ENCODE data around the gene SHISA5. TPM values are rescaled to one million over a fixed set of nuclear protein-coding genes. Genes with fewer than 3 reads are reported as not detected.

The SHISA5 gene
- total RNA-seq, 1 experiment from 2014 or later, result 137 TPM

GRCh38 chr3:48431224-48432029, 72.5 kb downstream of the SHISA5 start:
- TF ChIP-seq ZNF317 (CRISPR knock-in tag; IDR thresholded peaks at IDR 0.05; ENCODE audit: borderline replicate concordance, low read depth) (no peak), USF2 (CRISPR knock-in tag; IDR thresholded peaks at IDR 0.05) (no peak), ZMAT4 (CRISPR knock-in tag; IDR thresholded peaks at IDR 0.05) (no peak), MYBL2 (CRISPR knock-in tag; IDR thresholded peaks at IDR 0.05) (no peak), MXD4 (CRISPR knock-in tag; IDR thresholded peaks at IDR 0.05; ENCODE audit: borderline replicate concordance) (no peak), ATF6 (CRISPR knock-in tag; IDR thresholded peaks at IDR 0.05) (no peak), ZNF532 (CRISPR knock-in tag; IDR thresholded peaks at IDR 0.05; ENCODE audit: borderline replicate concordance) (no peak), GABPB1 (CRISPR knock-in tag; IDR thresholded peaks at IDR 0.05) (peak; percentile 28; the same call in 1 of the 2 replicates)
- Mint-ChIP-seq H3K4me3 (peak overlapping the region; percentile 87; the same call in 1 of the 2 replicates), H3K9me3 (no peaks in the 10 kb centered on the region), H3K4me1 (peaks cover 46% of the 10 kb centered on the region), H3K27ac (peak overlapping the region; percentile 87), H3K36me3 (peaks cover 36% of the 10 kb centered on the region), H3K27me3 (ENCODE audit: low read depth) (no peaks in the 10 kb centered on the region)
- ATAC-seq (no peak), DNase-seq (ENCODE audit: low spot score) (no peak)
- ChIA-PET CTCF (interaction anchor here (1.2 to 8.2 kb wide), 7 partner anchors 8 to 607 kb away, joined by 3 to 142 read pairs (median 9); partner anchors contain the start of genes CCDC51 and TMA7), POLR2A (interaction anchor here (1.2 to 3.7 kb wide), 4 partner anchors 8 to 31 kb away, joined by 3 to 15 read pairs (median 4); partner anchors contain the start of genes CCDC51 and TMA7)

GRCh38 chr3:48430708-48431101, 73.3 kb downstream of the SHISA5 start:
- peaks cover 36% of the 10 kb centered on the region for H3K36me3 Mint-ChIP-seq
- ATAC-seq (no peak), DNase-seq (ENCODE audit: low spot score) (no peak)
- ChIA-PET CTCF (interaction anchor here (1.2 to 8.2 kb wide), 5 partner anchors 9 to 30 kb away, joined by 4 to 142 read pairs (median 9); partner anchors contain the start of genes CCDC51 and TMA7), POLR2A (interaction anchor here (0.5 to 3.7 kb wide), 4 partner anchors 9 to 43 kb away, joined by 3 to 15 read pairs (median 4); partner anchors contain the start of genes CCDC51 and TMA7)
- peak overlapping the region; percentile 87 for H3K27ac Mint-ChIP-seq
- H3K27me3 Mint-ChIP-seq (ENCODE audit: low read depth), result no peaks in the 10 kb centered on the region
- H3K4me3 Mint-ChIP-seq, result peak overlapping the region; percentile 87
- peaks cover 53% of the 10 kb centered on the region for H3K4me1 Mint-ChIP-seq
- H3K9me3 Mint-ChIP-seq, result no peaks in the 10 kb centered on the region
- TF ChIP-seq SOX15 (CRISPR knock-in tag; IDR thresholded peaks at IDR 0.05) (no peak), ATF2 (CRISPR knock-in tag; IDR thresholded peaks at IDR 0.05; ENCODE audit: borderline replicate concordance, low read depth) (no peak), ZNF512 (CRISPR knock-in tag; IDR thresholded peaks at IDR 0.05; ENCODE audit: borderline replicate concordance) (no peak), SMAD4 (CRISPR knock-in tag; IDR thresholded peaks at IDR 0.05) (no peak), FOXP4 (CRISPR knock-in tag; IDR thresholded peaks at IDR 0.05) (no peak), ATF6 (CRISPR knock-in tag; IDR thresholded peaks at IDR 0.05) (no peak), CBFB (CRISPR knock-in tag; IDR thresholded peaks at IDR 0.05; ENCODE audit: low read depth) (no peak), FOXP1 (CRISPR knock-in tag; IDR thresholded peaks at IDR 0.05; ENCODE audit: borderline replicate concordance) (no peak), ZNF396 (CRISPR knock-in tag; IDR thresholded peaks at IDR 0.05; ENCODE audit: borderline replicate concordance) (no peak), NFE2L1 (CRISPR knock-in tag; IDR thresholded peaks at IDR 0.05) (no peak)
